ENCODE measurements around the gene STMP1.
"Not testable (repeated sequence)": the region's sequence is repeated elsewhere in the genome, so short reads cannot be mapped to it uniquely, and the experiment has no call there.

STMP1 gene

DNA sequence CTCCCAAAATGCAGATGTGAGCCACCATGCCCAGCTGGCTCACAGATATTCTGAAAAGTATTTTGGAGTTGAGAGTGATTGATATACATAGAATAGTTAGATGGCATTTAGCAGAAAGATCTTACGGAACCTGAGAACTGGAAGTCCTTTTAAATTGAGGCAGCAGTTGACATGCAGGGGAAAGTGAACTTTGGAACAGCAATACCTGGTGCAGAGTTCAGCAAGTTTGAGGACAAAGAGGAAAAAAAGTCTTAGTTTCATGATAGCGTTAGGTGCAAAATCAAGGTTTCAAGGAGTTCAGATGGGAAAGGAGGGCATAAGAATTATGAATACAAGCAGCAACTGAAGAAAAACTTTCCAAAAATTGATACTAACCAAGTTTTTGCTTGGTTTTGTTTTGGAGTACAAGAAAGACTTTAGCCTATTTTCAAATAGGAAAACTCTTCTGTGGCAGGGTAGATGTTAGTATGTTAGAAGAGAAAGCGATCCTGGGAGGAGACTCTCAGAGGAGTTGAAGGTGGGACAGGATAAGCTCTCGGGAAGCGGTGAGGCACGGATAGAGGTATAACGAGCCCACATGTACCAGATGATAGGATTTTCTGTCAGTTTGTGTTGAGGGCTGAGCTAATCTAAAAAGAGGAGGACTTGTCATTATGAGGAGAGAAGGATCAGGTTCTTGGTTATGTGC, 28.0 kb upstream of the STMP1 start:
- in situ Hi-C loops (cut with MboI; ENCODE audit: low pct_unique_long_range_greater_than_20kb, low sequenced_read_pairs, unreplicated experiment) = no loop called here
- TF ChIP-seq, protein P1, sequence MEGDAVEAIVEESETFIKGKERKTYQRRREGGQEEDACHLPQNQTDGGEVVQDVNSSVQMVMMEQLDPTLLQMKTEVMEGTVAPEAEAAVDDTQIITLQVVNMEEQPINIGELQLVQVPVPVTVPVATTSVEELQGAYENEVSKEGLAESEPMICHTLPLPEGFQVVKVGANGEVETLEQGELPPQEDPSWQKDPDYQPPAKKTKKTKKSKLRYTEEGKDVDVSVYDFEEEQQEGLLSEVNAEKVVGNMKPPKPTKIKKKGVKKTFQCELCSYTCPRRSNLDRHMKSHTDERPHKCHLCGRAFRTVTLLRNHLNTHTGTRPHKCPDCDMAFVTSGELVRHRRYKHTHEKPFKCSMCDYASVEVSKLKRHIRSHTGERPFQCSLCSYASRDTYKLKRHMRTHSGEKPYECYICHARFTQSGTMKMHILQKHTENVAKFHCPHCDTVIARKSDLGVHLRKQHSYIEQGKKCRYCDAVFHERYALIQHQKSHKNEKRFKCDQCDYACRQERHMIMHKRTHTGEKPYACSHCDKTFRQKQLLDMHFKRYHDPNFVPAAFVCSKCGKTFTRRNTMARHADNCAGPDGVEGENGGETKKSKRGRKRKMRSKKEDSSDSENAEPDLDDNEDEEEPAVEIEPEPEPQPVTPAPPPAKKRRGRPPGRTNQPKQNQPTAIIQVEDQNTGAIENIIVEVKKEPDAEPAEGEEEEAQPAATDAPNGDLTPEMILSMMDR (IDR thresholded peaks at IDR 0.05; ENCODE audit: extremely low read depth, insufficient read depth, missing control alignments) = no peak
- DNase-seq (ENCODE audit: low spot score) = no peak

DNA sequence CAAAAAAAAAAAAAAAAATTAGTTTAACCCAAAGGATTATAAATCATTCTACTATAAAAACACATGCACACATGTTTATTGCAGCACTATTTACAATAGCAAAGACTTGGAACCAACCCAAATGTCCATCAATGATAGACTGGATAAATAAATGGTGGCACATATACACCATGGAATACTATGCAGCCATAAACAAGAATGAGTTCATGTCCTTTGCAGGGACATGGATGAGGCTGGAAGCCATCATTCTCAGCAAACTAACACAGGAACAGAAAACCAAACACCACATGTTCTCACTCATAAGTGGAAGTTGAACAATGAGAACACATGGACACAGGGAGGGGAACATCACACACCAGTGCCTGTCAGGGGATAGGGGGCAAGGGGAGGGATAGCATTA, 22.6 kb upstream of the STMP1 start:
- in situ Hi-C loops (cut with MboI; ENCODE audit: low pct_unique_long_range_greater_than_20kb, low sequenced_read_pairs, unreplicated experiment); DNase-seq (ENCODE audit: low spot score): not testable (repeated sequence)

DNA sequence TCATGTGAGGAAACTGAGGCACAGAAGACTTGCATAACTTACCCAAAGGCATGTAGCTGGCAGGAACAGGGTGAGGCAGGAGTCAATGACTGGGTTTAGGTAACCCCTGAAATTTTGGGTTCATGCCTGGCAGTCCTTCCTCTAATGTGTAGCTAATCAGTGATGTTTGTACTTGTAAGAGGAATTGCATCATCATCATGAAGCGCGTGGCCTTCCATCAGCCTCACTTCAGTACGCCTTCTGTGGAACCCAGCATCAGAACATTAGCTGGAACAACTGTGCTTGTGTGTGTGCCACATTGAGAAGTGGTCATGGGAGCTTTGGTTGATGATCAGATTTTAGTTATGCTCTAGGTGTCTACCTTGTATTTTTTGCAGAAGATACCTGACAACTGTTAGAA, 18.2 kb upstream of the STMP1 start:
- TF ChIP-seq, protein P1 (IDR thresholded peaks at IDR 0.05; ENCODE audit: extremely low read depth, insufficient read depth, missing control alignments) = no peak

DNA sequence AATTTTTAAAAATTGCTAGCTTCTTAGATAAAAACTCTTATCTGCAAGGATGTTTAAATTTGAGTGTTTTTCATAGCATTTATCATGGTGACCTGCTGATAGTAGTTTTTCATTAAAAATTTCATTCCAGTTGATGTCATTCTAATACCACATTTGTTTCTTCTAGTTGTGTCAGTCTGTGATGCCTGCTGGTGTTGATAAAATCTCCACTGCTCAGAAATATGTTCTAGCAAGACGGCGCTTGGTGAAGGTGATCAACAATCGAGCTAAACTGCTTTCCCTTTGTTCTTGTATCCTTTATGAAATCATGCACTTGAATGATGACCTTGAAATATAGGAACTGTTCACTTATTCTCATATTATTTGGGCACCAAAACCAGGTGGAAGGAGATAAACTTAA, 17.6 kb upstream of the STMP1 start:
- TF ChIP-seq, protein P1 (IDR thresholded peaks at IDR 0.05; ENCODE audit: extremely low read depth, insufficient read depth, missing control alignments) = no peak
- no peak for DNase-seq (ENCODE audit: low spot score)
- in situ Hi-C loops (cut with MboI; ENCODE audit: low pct_unique_long_range_greater_than_20kb, low sequenced_read_pairs, unreplicated experiment) = no loop called here

More for the DNA sequence above, 18.2 kb upstream of the STMP1 start:
- no peak for DNase-seq (ENCODE audit: low spot score)
- in situ Hi-C loops (cut with MboI; ENCODE audit: low pct_unique_long_range_greater_than_20kb, low sequenced_read_pairs, unreplicated experiment) = no loop called here

DNA sequence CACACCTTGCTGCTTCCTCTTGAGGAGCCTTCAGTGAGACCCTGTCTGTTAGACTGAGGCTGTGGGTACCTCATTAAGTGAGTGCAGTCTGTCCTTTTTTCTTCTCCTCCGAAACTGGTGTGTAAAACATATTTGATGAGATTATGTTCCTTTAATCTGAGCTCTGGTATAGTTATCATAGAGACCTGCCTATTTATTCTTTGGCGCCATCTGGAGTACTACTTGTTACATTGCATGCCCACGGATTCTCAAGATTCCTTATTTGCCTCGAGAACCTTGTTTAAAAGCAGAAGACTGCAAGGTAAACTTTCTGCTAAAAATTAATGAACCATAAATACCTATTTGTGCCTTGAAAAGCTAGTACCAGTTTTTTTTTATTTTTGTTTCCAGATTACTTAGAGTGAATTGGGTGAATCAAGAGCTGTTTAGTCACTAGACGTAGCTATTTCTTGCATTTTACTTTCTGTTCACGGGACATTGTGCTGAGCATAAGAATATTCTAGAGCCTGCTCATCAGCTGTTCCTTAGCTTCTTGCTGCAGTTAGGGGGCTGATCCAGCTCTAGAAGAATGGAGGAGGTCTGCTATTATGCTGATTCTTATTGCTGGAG, 16.9 kb upstream of the STMP1 start:
- TF ChIP-seq, protein P1 (IDR thresholded peaks at IDR 0.05; ENCODE audit: extremely low read depth, insufficient read depth, missing control alignments) = peak; percentile 56
- in situ Hi-C loops (cut with MboI; ENCODE audit: low pct_unique_long_range_greater_than_20kb, low sequenced_read_pairs, unreplicated experiment) = no loop called here
- DNase-seq (ENCODE audit: low spot score) = no peak

DNA sequence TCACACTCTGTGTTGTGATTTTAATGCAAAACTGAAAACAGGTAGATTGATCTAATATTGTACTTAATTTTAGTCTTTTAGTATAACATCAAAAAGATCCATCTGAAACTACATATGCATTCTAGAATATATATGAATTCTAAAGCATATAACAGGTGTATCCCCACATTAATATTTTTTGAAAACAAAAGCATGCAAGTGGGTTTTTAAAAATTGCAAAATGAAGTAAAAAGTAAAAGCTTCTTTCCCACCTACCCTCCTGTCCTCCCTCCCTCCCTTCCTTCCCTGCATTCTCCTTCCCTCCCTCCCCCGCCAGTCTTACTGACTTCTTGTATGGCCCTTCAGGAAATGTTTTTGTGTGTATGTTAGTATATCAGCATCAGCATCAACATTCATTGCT, 14.6 kb upstream of the STMP1 start:
- in situ Hi-C loops (cut with MboI; ENCODE audit: low pct_unique_long_range_greater_than_20kb, low sequenced_read_pairs, unreplicated experiment) = no loop called here
- DNase-seq (ENCODE audit: low spot score) = no peak
- TF ChIP-seq, protein P1 (IDR thresholded peaks at IDR 0.05; ENCODE audit: extremely low read depth, insufficient read depth, missing control alignments) = no peak

DNA sequence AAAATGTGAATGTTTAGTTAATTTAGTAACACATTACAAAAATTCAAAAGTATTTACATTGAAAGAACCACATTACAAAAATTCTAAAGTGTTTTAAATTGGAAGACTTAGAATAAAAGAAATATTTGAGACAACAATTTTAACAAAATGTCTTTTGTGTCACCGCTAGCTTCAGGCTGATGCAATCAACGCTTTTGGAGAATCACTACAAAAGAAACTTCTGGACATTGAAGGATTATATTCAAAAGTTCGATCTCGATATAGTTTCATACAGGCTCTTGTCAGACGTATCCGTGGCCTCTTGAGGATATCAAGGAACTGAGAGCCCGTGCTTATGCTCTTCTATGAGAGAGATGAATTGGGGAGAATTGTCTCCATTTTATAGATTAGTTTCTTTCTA, 14.1 kb upstream of the STMP1 start:
- TF ChIP-seq, protein P1 (IDR thresholded peaks at IDR 0.05; ENCODE audit: extremely low read depth, insufficient read depth, missing control alignments) = no peak
- no peak for DNase-seq (ENCODE audit: low spot score)
- in situ Hi-C loops (cut with MboI; ENCODE audit: low pct_unique_long_range_greater_than_20kb, low sequenced_read_pairs, unreplicated experiment) = no loop called here
